ENCODE measurements around the gene GMPPA.

GMPPA gene

DNA sequence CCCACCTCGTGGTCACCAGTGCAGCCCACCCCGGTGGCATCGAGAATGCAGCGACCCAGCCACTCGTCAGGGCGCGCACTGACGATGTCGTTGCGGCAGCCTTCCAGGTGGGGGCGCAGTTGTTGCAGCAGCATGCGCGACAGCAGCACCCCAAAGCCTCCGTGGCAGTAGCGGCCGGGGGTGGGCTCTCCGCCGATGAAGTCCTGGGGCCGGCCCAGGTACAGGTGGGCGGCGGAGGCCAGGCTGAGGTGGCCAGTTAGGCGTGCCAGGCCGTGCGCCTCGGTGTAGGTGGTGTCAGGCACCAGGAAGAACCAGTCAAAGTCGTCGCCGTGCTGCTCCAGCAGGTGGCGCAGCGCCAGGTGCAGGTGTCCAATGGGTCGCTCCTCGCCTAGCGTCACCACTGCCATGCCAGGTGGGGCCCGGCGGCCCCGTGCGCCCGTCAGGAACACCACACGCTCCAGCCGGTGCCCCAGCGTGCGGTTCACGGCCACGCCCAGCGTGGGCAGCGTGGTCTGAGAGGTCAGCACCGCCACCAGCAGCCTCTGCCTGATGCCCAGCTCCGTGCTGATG lies 43.0 kb downstream of the GMPPA start:
- peak overlapping the region; percentile 92 for H3K27ac ChIP-seq
- peak; percentile 97 for TF ChIP-seq CTCF (conservative IDR thresholded peaks at IDR 0.05)

DNA sequence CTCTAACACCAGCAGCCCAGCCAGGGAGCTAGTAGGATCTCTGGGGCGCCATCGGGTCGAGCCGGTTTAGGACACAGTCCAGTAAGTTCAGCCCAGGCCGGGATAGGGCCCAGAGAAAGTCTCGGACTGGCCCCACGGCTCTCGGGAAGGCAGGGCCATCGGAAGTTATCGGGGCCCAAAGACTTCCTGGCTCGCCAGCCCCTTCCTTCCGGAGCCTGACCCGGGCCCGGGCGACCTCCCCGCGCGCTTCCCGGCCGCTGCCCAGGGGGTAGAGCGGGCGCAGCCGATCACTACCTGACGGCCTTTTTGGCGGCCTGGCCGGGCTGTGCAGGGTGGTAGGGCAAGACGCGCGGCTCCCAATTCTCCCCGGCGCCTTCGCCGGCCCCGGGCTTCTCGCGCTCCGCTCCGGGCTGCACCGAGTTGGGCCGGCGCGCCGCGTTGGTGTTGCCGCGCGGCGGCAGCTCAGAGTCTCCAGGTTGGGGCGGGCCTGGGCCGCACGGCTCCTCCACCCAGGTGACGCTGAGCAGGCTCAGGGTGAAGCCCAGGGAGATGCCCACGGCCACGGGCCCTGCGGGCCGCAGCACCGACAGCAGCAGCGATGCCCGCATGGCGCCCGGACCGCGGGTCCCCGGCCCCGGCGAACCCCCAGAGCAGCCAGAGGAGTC lies 44.4 kb downstream of the GMPPA start:
- 0 out of 2 replicates have a peak, but pooled peaks have one; percentile 9 for TF ChIP-seq CTCF (conservative IDR thresholded peaks at IDR 0.05)
- peak overlapping the region; percentile 92 for H3K27ac ChIP-seq

- H3K27ac ChIP-seq: peak within 1 kb of the TSS; percentile 92
- no peak for TF ChIP-seq CTCF (conservative IDR thresholded peaks at IDR 0.05)
Observed at GRCh38 chr2:219543596-219544358, 45.1 kb downstream of the GMPPA start, which contains the start of the genes CHPF and TMEM198. CHPF (minus strand) TSS chr2:219543809; CDS start chr2:219543538, 271 bp downstream. TMEM198 (plus strand) TSS chr2:219544028; CDS start chr2:219544728, 700 bp downstream.

DNA sequence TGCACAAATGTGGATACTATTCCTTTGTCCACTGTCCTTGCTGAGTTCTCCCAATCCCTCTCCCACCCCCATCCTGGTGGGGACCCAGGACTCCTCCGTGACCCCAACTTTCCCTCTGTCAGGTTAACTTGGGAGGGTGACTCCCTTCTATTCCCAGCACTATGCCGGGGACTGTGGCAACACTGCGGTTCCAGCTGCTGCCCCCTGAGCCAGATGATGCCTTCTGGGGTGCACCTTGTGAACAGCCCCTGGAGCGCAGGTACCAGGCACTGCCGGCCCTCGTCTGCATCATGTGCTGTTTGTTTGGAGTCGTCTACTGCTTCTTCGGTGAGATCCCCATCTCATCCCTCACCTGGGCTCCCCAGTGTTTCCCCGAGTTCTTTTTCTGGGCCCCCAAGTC lies 45.9 kb downstream of the GMPPA start:
- H3K27ac ChIP-seq: peak overlapping the region; percentile 92
- TF ChIP-seq CTCF (conservative IDR thresholded peaks at IDR 0.05): no peak

- no peak for TF ChIP-seq CTCF (conservative IDR thresholded peaks at IDR 0.05)
- no peak overlapping the region for H3K27ac ChIP-seq
Observed at GRCh38 chr2:219545295-219545942, 46.7 kb downstream of the GMPPA start.

DNA sequence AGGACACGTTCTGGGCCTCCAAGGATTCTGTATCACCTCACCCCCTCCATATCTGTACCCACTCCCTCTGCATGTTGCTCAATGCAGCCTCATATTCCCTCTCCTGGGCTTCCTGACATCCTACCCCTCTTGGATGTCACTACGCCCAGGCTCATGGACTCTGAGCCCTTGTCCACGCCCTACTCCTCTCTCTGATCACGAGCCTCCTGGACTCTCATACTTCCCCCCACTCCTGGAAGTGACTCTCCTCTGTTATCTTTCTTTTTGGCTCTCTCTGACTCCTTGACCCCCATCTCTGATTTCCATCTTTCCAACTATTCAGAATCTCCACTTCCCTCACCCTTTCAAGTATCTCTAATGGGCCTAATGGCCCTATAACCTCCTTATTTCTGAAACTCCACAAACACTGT lies 47.3 kb downstream of the GMPPA start:
- TF ChIP-seq CTCF (conservative IDR thresholded peaks at IDR 0.05): no peak
- no peak overlapping the region for H3K27ac ChIP-seq

- TF ChIP-seq CTCF (conservative IDR thresholded peaks at IDR 0.05): no peak
- H3K27ac ChIP-seq: no peak overlapping the region
Observed at GRCh38 chr2:219547621-219548020, 48.9 kb downstream of the GMPPA start.
